IPS-15b (cell line): ENCODE results near the gene MTHFD2L.

Source experiments
- H3K27me3 ChIP-seq: one replicate; pipeline ENCODE4 v1.6.1; 2013; ENCODE audit warnings: low read length; ENCODE audit not compliant: control insufficient read depth, insufficient read depth
- H3K36me3 ChIP-seq: one replicate; pipeline ENCODE4 v1.6.1; 2013; ENCODE audit warnings: low read length; ENCODE audit not compliant: control insufficient read depth, insufficient read depth
- H3K4me1 ChIP-seq: one replicate; pipeline ENCODE4 v1.6.1; 2013; ENCODE audit warnings: mild to moderate bottlenecking, low read length; ENCODE audit not compliant: control insufficient read depth, insufficient read depth
- H3K4me3 ChIP-seq: one replicate; pipeline ENCODE4 v1.5.1; 2013; ENCODE audit warnings: low read depth, low read length
- H3K9ac ChIP-seq: one replicate; pipeline ENCODE4 v1.6.1; 2013; ENCODE audit warnings: low read depth, mild to moderate bottlenecking, low read length
- H3K9me3 ChIP-seq: one replicate; pipeline ENCODE4 v1.6.1; 2013; ENCODE audit warnings: mild to moderate bottlenecking, low read length; ENCODE audit not compliant: control insufficient read depth, insufficient read depth

The MTHFD2L gene

DNA sequence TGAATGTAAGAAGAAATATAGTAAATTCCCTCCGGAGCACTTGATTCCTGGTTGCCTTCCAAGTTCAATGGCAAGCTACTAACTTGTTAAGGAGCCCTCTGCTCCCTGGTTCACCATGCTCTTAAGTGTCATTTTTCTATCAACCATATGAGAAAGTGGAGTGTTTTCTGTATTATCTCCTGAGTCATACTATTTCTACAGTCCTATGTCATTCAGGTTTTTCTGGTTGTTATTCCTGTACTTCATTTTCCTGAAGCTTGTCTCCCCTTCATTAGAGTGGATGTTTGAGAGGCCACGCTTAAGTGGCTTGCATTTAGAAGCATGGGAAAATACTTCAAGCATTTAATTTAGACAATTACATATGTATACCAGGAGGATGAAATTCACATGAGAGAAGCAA, 135.6 kb downstream of the MTHFD2L start:
- no peaks in the 10 kb centered on the region for H3K36me3 ChIP-seq
- no peak overlapping the region for H3K9ac ChIP-seq
- no peaks in the 10 kb centered on the region for H3K4me1 ChIP-seq
- H3K9me3 ChIP-seq, result no peaks in the 10 kb centered on the region
- no peaks in the 10 kb centered on the region for H3K27me3 ChIP-seq
- no peak overlapping the region for H3K4me3 ChIP-seq

DNA sequence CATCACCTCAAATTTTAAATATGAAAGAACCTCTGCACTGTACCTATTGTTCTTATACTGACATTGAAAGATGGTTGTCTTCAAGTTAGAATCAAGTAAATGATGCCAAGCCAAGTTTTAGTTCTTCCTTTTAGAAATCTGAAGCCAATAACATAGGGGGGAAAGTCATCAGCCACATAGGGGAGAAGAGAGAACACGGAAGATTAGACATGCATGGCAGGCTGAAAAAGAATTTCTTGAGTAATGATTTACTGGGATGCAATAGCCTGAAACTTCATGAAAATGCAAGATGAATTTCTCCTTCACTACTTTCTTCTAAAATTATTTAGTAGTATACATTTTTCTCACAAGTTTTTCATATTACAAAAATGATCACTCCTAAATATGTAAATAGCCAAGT, 136.8 kb downstream of the MTHFD2L start:
- H3K9ac ChIP-seq, result no peak overlapping the region
- H3K4me3 ChIP-seq, result no peak overlapping the region
- H3K36me3 ChIP-seq, result no peaks in the 10 kb centered on the region
- no peaks in the 10 kb centered on the region for H3K4me1 ChIP-seq
- no peaks in the 10 kb centered on the region for H3K27me3 ChIP-seq
- no peaks in the 10 kb centered on the region for H3K9me3 ChIP-seq

DNA sequence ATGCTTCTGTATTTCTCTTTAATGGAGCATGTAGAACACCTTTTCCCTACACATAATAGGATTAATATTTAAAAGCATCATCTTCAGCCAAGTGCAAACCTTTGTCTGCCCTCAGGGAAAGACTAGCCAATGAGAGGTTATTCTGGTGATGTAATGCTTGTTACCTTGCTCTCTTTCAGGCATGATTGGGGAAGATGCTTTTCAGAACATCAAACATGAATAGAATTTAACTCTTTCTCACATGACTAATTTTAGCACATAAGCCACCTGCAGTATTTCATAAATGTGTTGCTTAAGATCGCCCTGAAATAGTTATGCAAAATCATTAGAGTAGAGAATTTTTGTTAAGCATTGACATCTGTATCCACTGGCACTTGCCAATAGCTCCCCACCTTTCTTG, 139.6 kb downstream of the MTHFD2L start:
- Histone ChIP-seq H3K27me3 (no peaks in the 10 kb centered on the region), H3K9me3 (no peaks in the 10 kb centered on the region), H3K36me3 (no peaks in the 10 kb centered on the region), H3K4me1 (no peaks in the 10 kb centered on the region), H3K4me3 (no peak overlapping the region), H3K9ac (no peak overlapping the region)

DNA sequence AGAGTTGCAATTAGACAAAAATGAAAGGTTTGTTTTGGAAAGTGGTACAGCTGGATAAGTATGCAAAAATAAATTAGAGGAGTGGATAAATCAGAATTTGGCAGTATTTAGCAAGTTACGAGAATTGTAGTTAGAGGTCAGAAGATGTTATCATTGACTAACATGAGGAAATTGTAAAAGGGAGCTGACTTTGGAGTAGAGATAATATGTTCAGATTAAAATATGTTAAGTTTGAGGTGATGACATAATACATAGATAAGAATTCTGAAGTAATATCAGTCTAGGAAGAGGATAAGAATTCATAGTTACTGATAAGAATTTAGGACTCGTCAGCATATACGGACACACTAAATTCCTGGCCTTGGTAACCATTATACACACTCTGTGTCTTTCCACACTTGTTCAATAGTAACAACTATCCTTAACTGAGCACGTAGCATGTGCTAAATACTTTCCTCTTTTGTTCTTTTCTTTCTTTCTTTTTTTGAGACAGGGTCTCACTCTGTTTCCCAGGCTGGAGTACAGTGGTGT, 146.2 kb downstream of the MTHFD2L start:
- no peaks in the 10 kb centered on the region for H3K4me1 ChIP-seq
- no peaks in the 10 kb centered on the region for H3K9me3 ChIP-seq
- no peak overlapping the region for H3K9ac ChIP-seq
- H3K4me3 ChIP-seq, result no peak overlapping the region
- no peaks in the 10 kb centered on the region for H3K27me3 ChIP-seq
- no peaks in the 10 kb centered on the region for H3K36me3 ChIP-seq

DNA sequence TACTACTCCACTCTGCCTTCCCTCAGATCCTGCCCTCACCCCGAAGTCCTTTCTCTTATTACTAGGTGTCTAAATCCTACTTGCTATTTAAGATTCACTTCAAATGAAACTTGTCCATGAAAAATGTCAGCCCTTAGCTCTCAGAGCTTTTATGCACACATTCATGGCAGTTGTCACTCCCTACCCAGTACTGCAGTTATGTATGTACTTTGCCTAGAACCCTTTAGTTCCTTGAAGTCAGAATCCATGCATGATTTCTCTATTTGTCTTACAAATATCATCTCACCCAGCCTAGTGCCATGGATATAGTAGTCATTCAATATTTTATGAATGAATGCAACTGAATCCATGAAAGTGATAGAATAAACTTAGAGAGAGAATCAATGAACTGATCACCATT, 147.1 kb downstream of the MTHFD2L start:
- H3K27me3 ChIP-seq, result no peaks in the 10 kb centered on the region
- no peaks in the 10 kb centered on the region for H3K4me1 ChIP-seq
- no peak overlapping the region for H3K9ac ChIP-seq
- no peaks in the 10 kb centered on the region for H3K36me3 ChIP-seq
- H3K4me3 ChIP-seq, result no peak overlapping the region
- no peaks in the 10 kb centered on the region for H3K9me3 ChIP-seq

DNA sequence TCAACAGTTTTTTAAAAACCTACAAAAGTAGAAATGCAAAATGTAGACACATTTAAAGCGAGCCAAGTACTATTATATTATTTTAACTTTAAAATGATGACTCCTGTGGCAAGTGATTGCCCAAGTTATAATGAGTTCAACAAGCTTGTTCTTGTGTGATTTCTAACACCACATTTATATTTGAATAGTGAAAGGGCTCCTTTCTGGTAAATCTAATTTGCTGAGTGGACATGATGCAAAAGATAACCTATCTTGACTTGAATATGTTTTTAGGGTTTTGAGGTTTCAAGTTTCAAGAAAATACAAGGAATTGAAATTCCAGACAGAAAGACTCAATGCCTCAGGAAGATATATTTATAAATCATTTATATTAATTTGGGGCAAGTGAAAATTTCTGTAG, 149.3 kb downstream of the MTHFD2L start:
- Histone ChIP-seq H3K4me3 (no peak overlapping the region), H3K27me3 (no peaks in the 10 kb centered on the region), H3K36me3 (no peaks in the 10 kb centered on the region), H3K9me3 (no peaks in the 10 kb centered on the region), H3K9ac (no peak overlapping the region), H3K4me1 (no peaks in the 10 kb centered on the region)

DNA sequence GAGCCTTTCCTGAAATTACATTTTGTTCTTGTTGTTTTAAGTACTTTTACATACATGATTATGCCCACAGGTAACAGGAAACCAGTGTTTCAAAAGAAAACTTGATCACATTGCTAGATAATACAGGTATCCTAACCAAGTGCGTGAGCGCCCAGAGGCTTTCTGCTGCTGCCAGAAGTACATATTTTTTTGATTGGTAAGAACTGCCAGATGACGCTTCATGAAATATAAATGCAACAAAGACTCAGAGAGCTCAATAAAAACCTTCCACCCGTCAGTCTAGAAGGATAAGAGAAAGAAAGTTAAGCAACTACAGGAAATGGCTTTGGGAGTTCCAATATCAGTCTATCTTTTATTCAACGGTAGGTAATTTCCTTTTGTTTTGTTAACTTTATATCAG, 150.3 kb downstream of the MTHFD2L start, which contains the start of gene EPGN:
Gene EPGN, plus strand, starts transcription at position 256 of the 400 bp plus-strand sequence. Its CDS starts 64 bp downstream, at position 320.
- Histone ChIP-seq H3K9me3 (no peaks in the 10 kb centered on the region), H3K27me3 (no peaks in the 10 kb centered on the region), H3K36me3 (no peaks in the 10 kb centered on the region), H3K4me3 (no peak within 1 kb of the TSS), H3K4me1 (no peaks in the 10 kb centered on the region), H3K9ac (no peak within 1 kb of the TSS)

DNA sequence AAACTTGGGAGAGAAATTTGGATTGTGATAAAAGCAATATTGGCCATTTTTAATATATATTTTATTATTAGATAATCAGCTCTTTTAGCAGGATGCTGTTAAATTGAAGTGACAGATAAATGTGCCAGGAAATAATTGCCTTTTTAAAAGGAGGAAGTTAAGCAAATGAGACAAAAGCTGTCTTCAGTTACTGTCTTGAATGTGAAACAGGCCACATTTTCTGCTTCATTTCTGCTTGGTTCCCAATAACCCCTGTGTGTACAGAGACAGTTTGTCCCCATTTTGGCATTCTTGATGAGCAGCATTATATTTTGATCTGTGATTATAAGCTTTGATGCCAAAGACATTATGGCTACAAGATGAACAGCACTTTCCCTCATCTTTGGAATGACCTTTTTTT, 151.3 kb downstream of the MTHFD2L start:
- no peaks in the 10 kb centered on the region for H3K36me3 ChIP-seq
- H3K9me3 ChIP-seq, result no peaks in the 10 kb centered on the region
- no peak overlapping the region for H3K4me3 ChIP-seq
- no peaks in the 10 kb centered on the region for H3K27me3 ChIP-seq
- H3K9ac ChIP-seq, result no peak overlapping the region
- H3K4me1 ChIP-seq, result no peaks in the 10 kb centered on the region

DNA sequence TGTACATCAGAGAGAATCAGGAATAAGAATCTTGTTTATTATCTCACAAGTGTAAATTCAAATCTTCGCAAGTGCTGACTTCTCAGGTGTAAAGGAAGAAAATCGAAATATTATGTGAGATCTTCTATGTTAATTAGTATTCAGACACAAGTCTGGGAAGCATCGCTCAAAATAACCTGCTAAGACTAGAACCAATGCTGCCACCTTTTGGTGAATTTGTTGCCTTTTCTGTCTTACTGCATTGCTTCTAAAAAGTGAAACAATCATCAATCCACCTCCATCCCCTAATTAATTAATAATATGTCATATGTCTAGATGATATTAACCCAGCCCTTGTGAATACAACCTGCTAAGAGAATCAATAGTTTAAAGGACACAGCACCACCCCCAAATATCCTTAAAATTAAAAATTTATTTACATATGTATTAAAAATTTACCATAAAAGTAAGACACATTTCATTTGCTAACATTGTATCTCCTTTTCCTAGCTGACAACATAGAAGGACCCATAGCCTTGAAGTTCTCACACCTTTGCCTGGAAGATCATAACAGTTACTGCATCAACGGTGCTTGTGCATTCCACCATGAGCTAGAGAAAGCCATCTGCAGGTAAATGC, 153.9 kb downstream of the MTHFD2L start:
- Histone ChIP-seq H3K9ac (no peak overlapping the region), H3K36me3 (no peaks in the 10 kb centered on the region), H3K4me1 (no peaks in the 10 kb centered on the region), H3K27me3 (no peaks in the 10 kb centered on the region), H3K9me3 (no peaks in the 10 kb centered on the region), H3K4me3 (no peak overlapping the region)

DNA sequence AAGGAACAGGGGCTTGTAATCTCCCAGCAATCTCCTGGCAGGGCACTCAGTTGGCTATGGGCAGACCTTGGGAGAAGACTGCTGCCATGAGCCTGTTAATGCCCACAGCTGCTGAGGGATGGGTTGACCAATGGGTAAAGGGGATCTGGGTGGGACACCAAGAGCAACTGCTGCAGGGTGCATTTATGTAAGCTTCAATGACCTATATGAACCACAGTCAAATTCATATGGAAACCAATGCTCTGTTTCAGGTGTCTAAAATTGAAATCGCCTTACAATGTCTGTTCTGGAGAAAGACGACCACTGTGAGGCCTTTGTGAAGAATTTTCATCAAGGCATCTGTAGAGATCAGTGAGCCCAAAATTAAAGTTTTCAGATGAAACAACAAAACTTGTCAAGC, 156.4 kb downstream of the MTHFD2L start:
- Histone ChIP-seq H3K4me1 (no peaks in the 10 kb centered on the region), H3K4me3 (no peak overlapping the region), H3K27me3 (no peaks in the 10 kb centered on the region), H3K9ac (no peak overlapping the region), H3K9me3 (no peaks in the 10 kb centered on the region), H3K36me3 (no peaks in the 10 kb centered on the region)

DNA sequence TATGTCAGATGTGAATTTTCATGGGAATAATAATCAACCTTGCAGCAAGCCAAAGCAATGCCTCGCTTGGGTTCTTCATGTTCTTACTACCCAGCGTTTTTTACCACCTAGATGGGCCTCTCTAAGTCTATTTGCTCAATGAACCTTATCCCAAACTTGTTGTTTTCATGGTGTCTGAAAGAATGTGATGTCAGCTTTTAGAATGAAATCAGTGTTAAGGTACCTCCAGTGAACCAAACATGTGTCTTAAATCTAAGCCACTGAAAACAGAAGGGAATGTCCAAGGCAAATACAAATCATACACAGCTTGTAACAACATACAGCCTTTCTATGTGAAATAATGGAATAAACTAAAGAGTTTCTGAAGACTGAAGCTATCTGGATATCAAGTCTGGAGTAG, 157.0 kb downstream of the MTHFD2L start:
- H3K27me3 ChIP-seq, result no peaks in the 10 kb centered on the region
- no peaks in the 10 kb centered on the region for H3K36me3 ChIP-seq
- no peak overlapping the region for H3K9ac ChIP-seq
- H3K4me1 ChIP-seq, result no peaks in the 10 kb centered on the region
- H3K4me3 ChIP-seq, result no peak overlapping the region
- no peaks in the 10 kb centered on the region for H3K9me3 ChIP-seq

DNA sequence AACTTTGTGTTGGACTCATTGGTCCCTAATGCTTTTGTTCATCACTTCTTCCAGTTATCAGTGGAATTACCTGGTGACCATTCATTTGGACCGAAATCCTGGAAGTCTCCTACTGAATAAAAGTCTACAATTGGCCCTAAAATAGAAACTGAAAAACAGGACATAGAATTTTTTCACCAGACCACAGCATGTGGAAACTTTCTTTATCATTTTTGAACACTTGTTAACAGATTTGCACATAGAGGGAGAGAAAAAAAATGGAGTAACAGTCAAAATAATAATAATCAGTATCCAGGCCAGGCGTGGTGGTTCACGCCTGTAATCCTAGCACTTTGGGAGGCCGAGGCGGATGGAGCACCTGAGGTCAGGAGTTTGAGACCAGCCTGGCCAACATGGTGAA, 157.5 kb downstream of the MTHFD2L start:
- H3K4me3 ChIP-seq, result no peak overlapping the region
- no peaks in the 10 kb centered on the region for H3K27me3 ChIP-seq
- H3K4me1 ChIP-seq, result no peaks in the 10 kb centered on the region
- H3K9ac ChIP-seq, result no peak overlapping the region
- no peaks in the 10 kb centered on the region for H3K36me3 ChIP-seq
- no peaks in the 10 kb centered on the region for H3K9me3 ChIP-seq
